GM18873 (cell line): ENCODE results near the gene DPP4.
"Not testable (repeated sequence)": the region's sequence is repeated elsewhere in the genome, so short reads cannot be mapped to it uniquely, and the experiment has no call there.

Experiments
- ATAC-seq: cut with Tn5 transposase; IDR thresholded peaks from one replicate; pipeline ENCODE4 v1.9.1; 2021; ENCODE audit warnings: mild to moderate bottlenecking, moderate library complexity, moderate number of reproducible peaks; ENCODE audit not compliant: unreplicated experiment, low FRiP score

The DPP4 gene

DNA sequence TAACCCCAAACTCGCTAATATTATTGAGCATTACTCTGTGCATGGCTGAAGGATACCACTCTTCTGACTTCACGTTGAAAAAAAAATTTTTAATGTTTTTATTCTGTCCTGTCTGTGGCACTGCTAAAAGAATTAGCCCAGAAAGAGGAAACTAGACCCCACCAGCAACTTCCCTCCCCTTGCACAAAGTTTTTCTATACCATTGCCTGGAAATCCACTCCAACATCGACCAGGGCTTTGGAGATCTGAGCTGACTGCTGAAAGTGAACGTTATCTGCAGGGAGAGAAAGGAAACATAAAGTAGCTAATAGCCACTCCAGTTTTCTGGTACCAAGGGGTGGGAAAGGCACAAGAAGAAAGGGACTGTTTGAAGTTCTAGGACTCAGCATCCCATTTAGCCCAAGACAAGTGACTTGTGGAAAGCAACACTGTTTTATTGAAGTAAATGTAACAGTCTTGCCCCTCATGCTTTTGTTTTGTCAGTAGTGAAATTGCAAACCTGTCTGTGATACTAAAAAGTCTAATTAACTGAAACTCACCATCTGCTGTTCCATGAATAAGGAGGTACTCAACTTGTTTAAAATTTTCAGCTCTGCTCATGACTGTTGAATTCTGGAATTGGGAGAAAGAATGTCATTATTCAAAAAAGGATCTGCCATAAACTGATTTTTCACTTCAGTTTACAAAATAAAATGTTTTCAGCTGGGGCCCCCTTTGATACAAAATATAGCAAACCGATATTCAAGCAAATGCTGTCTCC is 79.1 kb downstream of the DPP4 start:
- ATAC-seq: no peak

DNA sequence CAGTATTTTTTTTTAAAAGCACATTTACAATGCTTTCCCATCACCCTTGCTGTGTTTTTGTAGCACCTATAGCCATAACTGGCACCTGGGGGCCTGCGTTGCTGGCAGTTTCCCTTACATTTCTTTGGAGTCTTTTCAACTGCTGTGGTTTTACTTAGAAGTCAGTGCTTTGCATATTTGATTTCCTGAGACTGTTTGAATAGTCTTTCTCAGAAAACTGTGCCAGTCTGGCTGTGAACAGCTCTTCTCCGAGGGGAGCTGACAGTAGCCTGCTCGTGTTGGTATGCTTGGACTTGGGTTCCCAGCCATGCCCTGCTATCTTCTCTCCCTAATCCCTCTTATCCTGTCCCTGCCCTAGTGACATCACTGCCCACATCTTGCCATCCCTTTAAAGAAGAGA is 81.5 kb downstream of the DPP4 start:
- peak; percentile 86 for ATAC-seq

DNA sequence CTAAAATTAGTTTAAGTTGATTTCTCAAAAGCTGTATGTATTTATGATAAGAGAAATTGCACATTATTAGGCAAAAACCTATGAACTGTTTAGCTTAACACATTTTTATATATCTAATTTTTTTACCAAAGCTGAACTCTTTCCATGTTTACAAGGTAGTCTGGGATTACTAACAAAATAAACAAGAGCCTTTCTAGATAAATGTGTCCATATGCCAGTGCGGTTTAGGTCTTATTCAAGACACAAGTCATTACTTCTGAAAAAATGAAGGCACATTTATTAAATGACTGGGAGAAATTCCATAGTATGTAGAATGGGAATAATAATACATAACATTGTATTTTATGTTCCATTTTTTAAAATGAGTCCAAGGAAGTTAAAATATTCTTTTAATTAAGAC is 82.0 kb downstream of the DPP4 start:
- ATAC-seq: no peak

DNA sequence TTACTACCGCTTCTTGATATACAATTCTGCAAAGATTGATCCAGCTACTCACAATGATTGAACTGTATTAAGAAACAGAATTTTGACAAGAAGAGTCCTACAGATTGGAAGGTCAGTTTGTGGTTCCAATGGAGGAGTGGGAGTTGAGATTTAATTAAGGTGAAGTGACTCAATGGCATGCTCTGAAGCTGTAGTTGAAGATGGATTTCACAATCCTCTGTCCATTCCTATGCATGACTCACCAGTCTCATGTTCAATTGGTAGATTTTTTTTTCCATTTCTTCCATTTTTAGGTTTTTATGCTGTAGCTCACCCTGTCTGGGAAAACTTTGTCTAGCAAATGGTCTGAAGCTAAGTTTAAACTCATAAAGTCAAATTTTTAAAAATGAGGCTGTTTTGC is 83.3 kb downstream of the DPP4 start:
- no peak for ATAC-seq

DNA sequence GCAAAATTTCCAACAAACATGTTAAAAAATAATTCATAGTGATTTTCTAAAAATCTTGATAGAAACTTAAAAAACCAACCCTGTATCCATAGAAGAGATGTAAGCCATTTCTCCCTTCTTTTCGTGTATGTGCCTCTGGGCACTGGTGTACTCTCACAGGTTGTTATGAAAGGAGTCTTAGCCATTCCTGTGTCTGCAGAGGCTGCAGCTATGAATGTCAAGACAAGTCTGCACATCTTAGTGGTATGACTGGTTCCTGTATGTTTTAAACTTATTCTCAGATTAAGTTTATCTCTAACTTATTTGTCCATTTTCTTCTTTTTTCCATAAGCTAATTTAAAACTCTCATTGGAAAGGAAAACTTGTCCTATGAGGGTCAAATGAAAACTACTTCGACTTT is 84.0 kb downstream of the DPP4 start:
- no peak for ATAC-seq

DNA sequence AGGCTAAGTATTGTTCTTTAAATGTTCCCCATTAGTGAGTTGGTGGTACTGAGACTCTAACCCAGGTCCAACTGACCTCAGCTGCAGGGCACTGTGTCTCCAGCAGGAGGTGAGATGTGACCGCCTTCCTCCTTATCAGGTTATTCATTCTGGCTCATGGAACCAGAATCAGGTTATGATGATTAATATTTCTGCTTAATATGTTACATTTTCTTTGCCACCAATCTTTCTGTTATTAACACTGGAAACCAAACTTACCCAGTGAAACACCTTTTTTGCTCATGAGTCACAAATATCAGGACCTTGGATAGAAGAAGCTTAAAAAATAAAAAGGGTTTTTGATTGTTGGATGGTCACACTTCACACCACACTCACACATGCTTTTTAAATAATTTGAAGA is 85.4 kb downstream of the DPP4 start:
- no peak for ATAC-seq

DNA sequence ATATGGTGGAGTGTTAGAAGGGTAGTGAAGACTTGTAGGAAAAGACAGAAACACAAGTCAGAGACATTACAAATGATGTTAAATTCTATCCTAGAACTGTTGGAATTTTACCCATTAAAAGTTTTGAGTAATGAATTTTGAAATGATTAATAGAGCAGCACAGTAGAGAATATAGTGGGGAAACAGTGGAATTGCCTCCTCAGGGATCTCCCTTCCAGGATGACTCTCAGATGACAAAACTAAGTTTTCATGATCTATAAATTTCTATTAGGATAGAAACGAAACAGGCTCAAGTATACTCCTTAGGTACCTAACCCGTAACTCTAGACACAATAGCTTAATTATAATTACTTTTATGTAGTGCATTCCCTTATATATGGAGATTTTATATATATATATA is 86.7 kb downstream of the DPP4 start:
- no peak for ATAC-seq

DNA sequence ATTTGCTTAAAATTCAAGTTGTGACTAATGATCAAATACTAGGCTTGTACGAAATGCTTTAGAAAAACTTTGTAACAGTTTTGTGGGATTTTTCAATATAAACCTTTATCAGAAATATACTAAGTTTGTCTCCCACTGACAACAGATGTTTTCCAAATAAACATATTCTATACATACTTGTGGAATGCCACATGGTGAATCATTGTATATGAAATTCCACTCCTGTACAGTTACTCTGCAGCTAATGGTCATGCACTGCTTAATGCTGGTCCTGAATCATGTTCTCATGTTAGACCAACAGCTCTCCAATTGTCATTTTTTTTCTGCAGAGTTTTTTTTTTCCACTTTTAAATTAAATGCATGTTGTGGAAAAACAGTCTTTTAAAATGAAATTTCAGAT is 90.1 kb downstream of the DPP4 start:
- ATAC-seq: no peak

DNA sequence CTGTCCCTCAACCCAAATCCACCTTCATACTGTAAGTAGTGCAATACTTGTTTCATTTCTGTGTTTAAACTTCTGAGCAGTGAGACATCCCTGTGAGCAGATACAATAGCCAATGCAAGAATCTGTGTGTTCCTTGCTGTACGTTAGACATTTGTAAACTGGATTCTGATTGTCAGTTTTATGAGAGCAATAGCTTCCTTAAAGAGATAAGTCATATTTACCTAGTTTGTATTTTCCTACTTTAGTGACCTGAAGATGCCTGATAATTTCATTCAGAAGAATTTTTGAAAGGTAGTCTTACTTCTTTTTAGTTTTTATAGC is 90.7 kb downstream of the DPP4 start:
- no peak for ATAC-seq

DNA sequence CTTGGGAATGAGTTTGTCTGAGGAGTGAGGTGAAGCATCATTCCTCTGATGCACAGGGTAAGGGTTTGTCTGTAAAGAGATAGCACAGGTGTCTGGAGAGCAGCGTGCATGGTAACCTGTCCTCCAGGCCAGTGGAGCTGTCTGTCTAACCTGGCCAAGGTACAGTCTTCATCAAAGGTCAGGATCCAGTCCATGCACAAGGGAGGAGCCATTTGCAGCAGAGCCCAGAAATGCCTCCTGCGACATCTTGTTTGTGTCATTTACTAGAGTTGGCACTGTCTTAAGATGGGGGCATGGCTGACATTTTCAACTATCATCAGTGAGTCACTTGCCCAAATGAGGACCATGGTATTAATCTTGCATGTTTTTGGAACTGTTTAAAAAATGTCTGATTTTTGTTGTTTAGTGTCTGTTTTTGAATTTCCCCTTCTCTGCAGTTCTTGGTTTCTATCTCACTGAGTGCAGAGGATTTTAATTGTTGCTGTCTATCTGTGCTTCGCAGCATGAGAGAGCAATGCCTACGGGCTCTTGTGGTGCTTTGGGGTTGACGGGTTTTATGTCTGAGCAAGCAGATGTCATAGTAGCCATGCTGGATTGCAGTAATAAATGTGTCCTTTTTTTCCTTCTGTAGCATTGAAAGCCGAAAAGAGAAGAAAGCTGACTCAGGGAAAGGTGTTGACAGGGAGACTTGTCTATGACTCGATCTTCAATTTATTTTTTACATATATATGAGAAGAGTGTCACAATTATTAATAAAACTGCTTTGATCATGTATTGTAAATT is 91.3 kb downstream of the DPP4 start:
- ATAC-seq: no peak

DNA sequence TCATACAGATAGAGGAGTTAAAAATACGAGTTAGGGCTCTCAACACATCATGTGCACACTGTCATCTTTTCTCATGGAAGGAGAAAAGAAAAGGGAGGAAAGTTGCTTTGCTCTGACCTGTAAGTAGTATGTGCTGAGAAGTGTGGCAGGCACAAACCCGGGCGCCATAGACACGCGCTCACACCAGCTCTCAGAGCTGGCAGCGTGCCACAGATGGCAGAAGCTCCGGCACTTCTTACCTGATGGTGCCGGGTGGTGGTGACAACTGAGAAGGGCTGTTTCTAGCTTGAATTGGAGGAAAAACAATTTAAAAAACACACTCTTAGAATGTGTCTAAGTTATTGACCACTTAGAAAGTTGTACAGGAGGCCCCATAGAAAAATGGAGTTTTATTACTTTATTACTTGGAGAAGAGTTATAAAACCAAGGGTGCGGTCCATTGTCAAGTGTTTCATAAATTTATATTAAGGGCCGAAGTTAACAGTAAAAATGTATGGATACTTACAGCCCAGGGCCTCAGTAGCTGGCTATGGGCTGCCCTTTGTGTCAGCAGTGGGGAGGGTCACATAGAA is 92.2 kb downstream of the DPP4 start:
- no peak for ATAC-seq

DNA sequence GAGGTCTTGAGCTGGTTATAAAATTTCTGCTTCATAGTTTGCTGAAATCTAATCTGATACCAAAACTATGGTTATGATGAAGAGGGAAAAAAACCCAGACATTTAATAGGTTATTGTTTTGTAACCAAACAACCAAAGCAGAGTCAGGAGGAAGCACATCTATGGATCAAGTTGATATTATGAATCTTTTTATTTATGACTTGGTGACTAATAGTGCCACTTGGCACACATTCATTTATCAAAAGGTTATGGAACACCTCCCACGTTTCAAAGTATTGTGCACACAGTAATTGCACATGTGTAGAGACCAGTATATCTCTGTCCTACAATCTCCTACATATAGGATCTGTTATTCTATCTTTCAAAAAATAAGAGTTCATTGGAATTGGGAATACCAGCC is 93.0 kb downstream of the DPP4 start:
- ATAC-seq: no peak

DNA sequence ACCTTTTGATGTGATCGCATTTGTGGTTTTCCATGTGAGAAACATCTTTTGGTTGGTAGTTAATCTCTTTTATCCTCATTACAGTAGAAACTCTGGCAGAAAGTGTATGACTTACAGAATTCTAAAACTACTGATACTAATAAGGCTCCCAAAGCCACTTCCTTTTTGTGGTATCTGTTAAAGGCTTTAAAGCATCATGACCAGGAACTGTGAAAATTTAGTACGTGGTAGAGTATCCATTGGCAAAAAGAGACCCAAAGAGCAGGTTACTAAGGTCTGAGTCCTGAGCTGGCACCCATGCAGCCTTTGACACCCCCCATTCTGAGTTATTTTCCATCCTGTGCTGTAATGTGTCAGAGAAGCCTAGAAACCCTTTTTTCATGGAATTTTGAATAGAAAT is 94.5 kb downstream of the DPP4 start:
- no peak for ATAC-seq

DNA sequence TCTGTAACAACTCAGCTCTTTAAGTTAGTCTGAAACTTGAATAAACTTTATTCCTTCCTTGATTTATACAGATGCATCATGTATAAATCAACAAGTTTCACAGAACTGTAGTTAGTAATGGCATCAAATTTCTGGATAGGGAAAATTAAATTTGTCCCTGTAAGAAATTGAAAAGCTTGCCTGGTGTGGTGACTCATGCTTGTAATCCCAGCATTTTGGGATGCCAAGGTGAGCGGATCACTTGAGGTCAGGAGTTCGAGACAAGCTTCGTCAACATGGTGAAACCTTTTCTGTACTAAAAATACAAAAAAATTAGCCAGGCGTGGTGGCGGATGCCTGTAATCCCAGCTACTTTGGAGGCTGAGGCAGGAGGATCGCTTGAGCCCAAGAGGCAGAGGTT is 96.1 kb downstream of the DPP4 start:
- not testable (repeated sequence) for ATAC-seq

DNA sequence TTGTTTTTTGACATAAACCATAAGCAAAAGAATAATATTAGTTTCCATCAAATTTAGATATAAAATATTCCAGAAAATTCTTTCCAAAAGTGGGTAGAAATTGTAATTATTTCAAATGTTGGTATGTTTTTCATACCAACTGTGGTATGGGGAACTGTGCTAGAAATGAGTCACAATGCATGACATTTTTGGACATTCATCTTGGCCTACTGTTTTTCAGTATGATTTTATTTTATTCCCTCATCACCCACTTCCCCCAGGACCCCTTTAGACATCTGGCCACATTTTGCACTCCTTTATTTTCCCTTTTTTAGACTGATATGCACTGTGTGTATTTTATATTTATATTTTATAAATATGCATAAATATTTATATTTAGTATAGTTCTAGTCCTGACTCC is 97.1 kb downstream of the DPP4 start:
- no peak for ATAC-seq

DNA sequence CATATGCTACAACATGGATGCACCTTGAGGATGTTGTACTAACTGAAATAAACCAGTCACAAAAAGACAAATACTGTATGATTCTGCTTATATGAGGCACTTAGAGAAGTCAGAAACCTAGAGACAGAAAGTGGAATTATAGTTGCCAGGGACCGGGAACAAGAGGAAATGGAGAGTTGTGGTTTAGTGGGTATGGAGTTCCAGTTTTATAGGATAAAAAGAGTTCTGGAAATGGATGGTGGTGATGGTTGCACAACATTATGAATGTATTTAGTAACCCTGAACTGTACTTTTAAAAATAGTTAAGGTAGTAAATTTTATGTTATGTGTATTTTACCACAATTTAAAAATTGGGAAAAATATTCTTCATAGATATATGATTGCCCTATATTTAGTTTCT is 97.7 kb downstream of the DPP4 start:
- ATAC-seq: no peak

DNA sequence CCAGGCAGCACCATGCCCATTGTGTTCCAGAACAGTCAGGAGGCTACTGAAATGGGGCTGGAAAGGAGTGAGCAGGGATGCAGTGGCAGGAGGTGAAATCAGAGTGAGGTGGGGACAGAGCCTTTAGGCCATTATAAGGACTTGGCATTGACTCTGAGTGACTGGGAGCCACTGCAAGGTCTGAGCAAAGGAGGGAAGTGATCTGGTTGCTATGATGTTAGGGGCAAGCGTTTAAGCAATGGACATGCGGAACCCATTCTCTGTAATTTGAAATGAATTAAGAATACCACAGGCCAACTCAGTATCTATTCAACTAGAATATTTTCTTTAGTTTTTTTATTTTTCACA is 98.2 kb downstream of the DPP4 start:
- no peak for ATAC-seq

DNA sequence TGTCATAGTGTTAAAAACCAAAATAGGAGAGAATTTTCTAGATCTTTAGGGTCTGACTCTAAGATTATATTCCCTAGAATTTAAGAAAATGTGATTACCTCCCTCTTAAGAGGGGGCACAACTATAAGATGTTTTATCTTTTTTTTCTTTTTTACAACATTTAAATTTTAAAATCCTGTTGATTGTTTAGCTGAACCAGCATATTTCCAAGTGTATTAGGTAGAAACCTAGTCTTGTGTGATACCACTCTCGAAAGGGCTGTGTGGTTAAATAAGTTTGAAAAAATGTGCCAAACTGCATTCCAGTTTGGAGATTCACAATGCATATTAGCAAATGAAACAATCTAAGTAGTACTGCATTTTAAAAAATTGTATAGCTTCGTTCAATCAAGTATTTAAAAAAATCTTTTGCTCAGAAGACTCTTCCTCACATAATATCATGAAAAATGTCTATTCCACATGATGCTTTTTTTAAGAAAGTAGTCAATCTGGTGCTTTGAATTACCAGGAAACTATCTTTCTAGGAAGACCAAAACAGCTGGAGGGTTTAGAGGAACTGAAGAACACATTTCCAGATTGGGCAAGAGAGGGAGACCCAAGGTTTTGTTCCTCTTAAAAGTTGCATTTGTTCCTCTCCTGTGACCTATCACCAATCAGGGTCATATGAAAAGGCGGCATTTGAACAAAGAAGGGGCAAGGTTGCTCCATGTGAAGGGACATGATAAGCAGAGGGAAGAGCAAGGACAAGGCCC is 98.8 kb downstream of the DPP4 start:
- no peak for ATAC-seq

DNA sequence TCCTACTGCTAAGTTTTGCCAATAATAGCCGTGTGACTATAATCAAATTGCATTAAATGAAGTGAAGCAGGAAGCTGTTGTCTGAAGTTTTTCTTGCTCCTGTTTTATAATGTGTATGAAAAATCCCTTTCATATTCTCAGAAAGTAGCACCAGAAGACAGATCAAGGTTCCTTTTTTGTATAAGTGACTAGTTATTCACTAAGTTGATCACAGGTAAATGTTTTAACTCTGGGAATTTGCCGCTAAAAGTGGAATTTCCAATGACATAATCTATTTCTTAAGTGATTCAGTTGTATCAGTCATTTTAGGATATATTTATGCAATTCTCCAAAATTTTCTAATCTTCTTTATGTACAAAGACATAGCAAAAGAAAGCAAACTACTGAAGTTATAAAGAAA is 99.6 kb downstream of the DPP4 start:
- no peak for ATAC-seq

DNA sequence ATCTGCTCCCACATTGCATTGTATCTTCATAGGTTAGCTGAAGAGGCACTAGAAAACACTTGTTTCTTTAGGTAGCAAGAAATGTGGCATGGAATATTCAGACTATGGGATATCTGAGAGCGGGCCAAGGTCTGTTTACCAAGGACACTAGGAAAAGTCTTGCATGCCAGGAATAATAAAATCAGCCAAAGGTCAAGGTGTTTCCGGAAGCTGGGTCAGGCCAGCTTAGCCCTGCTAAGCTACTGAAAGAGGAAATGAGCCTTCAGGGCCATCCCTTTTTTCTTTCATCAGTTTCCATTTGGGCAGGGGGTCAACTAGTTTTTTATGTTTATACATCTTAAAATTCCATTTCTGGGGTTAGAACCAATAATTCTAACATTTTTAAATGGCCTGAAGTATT is 101.1 kb downstream of the DPP4 start:
- no peak for ATAC-seq

DNA sequence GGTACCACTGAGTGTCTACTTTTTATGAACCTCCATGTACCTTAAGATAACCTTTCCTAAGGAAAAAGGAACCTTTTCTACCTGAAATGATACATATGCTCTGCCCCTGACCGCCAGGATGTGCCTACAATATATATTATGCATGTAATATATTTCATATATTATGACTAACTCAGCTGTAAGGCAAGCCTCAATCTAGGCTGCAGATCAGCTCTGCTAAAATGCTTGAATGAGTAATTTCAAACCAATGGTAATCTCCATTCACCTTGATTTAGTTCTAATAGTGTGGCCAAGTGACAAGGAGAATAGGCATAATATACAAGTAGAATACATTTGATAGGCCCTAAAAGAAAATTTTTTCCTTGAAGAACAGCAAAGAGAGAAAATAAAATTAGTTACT is 101.8 kb downstream of the DPP4 start:
- no peak for ATAC-seq
